ENCODE results near the gene COL17A1.

- TF ChIP-seq REST (IDR thresholded peaks at IDR 0.05; ENCODE audit: low read depth) (no peak), MAX (IDR thresholded peaks at IDR 0.05) (no peak), FOXM1 (IDR thresholded peaks at IDR 0.05; ENCODE audit: borderline replicate concordance, low read depth) (no peak), NFIC (IDR thresholded peaks at IDR 0.05) (no peak), ZBTB7A (IDR thresholded peaks at IDR 0.05; ENCODE audit: low read depth) (no peak), YY1 (IDR thresholded peaks at IDR 0.05; ENCODE audit: low read depth) (no peak), EGR1 (IDR thresholded peaks at IDR 0.05) (no peak), EP300 (IDR thresholded peaks at IDR 0.05; ENCODE audit: borderline replicate concordance) (no peak), TAF1 (IDR thresholded peaks at IDR 0.05; ENCODE audit: low read depth) (no peak), CEBPB (IDR thresholded peaks at IDR 0.05) (no peak), USF1 (IDR thresholded peaks at IDR 0.05) (no peak)
These were observed 3.7 kb downstream of the COL17A1 start for GRCh38 chr10:104081998-104082397.

Data from Ishikawa (cell line).